Thyroid gland (tissue), 4 donors: Measurements from ENCODE around the gene DLL4.

ENCODE experiments used
- POLR2A ChIP-seq, 2 donors: fragments of 450-650 bp; IDR thresholded peaks; one replicate each; pipeline ENCODE4 v1.6.1; 2017; ENCODE audit warnings: antibody characterized with exemption in 2 of 2, mild to moderate bottlenecking in 2 of 2, moderate library complexity in 1 of 2
- TF ChIP-seq, protein P1 (sequence below), 6 experiments: fragments of 200-600 bp in 3 of 6; fragments of 450-650 bp in 3 of 6; sonication (generic) in 3 of 6; IDR thresholded peaks; one replicate each; pipeline ENCODE4 v1.5.1; 2016 to 2019; ENCODE audit warnings: antibody characterized with exemption in 6 of 6, mild to moderate bottlenecking in 2 of 6, inconsistent platforms in 1 of 6, moderate library complexity in 1 of 6

- TF ChIP-seq, protein P1, sequence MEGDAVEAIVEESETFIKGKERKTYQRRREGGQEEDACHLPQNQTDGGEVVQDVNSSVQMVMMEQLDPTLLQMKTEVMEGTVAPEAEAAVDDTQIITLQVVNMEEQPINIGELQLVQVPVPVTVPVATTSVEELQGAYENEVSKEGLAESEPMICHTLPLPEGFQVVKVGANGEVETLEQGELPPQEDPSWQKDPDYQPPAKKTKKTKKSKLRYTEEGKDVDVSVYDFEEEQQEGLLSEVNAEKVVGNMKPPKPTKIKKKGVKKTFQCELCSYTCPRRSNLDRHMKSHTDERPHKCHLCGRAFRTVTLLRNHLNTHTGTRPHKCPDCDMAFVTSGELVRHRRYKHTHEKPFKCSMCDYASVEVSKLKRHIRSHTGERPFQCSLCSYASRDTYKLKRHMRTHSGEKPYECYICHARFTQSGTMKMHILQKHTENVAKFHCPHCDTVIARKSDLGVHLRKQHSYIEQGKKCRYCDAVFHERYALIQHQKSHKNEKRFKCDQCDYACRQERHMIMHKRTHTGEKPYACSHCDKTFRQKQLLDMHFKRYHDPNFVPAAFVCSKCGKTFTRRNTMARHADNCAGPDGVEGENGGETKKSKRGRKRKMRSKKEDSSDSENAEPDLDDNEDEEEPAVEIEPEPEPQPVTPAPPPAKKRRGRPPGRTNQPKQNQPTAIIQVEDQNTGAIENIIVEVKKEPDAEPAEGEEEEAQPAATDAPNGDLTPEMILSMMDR (IDR thresholded peaks at IDR 0.05) = no peak
- TF ChIP-seq POLR2A (IDR thresholded peaks at IDR 0.05) = no peak
These were observed 705 bp downstream of the DLL4 start for GRCh38 chr15:40929660-40930429.
